ENCODE data around the gene FLNC.

- no peak; the same call in 1 of the 2 replicates for TF ChIP-seq EZH2phosphoT487 (IDR thresholded peaks at IDR 0.05; ENCODE audit: borderline replicate concordance, low read length)
- TF ChIP-seq, protein P1, sequence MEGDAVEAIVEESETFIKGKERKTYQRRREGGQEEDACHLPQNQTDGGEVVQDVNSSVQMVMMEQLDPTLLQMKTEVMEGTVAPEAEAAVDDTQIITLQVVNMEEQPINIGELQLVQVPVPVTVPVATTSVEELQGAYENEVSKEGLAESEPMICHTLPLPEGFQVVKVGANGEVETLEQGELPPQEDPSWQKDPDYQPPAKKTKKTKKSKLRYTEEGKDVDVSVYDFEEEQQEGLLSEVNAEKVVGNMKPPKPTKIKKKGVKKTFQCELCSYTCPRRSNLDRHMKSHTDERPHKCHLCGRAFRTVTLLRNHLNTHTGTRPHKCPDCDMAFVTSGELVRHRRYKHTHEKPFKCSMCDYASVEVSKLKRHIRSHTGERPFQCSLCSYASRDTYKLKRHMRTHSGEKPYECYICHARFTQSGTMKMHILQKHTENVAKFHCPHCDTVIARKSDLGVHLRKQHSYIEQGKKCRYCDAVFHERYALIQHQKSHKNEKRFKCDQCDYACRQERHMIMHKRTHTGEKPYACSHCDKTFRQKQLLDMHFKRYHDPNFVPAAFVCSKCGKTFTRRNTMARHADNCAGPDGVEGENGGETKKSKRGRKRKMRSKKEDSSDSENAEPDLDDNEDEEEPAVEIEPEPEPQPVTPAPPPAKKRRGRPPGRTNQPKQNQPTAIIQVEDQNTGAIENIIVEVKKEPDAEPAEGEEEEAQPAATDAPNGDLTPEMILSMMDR (IDR thresholded peaks at IDR 0.05; ENCODE audit: low read depth, low read length, poor library complexity, severe bottlenecking) = no peak
These were observed 61.7 kb downstream of the FLNC start for GRCh38 chr7:128891942-128892269.

Measured in DOHH2 (cell line).